Subcutaneous abdominal adipose tissue (tissue), 5 donors: ENCODE results near the gene RTL3.
"Not testable (repeated sequence)": the region's sequence is repeated elsewhere in the genome, so short reads cannot be mapped to it uniquely, and the experiment has no call there.

ENCODE experiments used
- H3K27ac ChIP-seq: one replicate; pipeline ENCODE4 v1.7.0; 2013; ENCODE audit warnings: low read depth, mild to moderate bottlenecking, inconsistent platforms, low read length, moderate library complexity
- H3K27me3 ChIP-seq, 5 donors: one replicate each; pipeline ENCODE4 v1.7.0; 2013; ENCODE audit warnings: low read length in 5 of 5, inconsistent platforms in 1 of 5; ENCODE audit not compliant: control insufficient read depth in 5 of 5, insufficient read depth in 4 of 5
- H3K36me3 ChIP-seq, 5 donors: one replicate each; pipeline ENCODE4 v1.7.0; 2013; ENCODE audit warnings: low read length in 5 of 5; ENCODE audit not compliant: control insufficient read depth in 5 of 5, insufficient read depth in 5 of 5
- H3K4me1 ChIP-seq, 5 donors: one replicate each; pipeline ENCODE4 v1.7.0; 2013; ENCODE audit warnings: low read length in 5 of 5, mild to moderate bottlenecking in 3 of 5, moderate library complexity in 1 of 5; ENCODE audit not compliant: control insufficient read depth in 5 of 5, insufficient read depth in 5 of 5
- H3K4me3 ChIP-seq, 5 donors: one replicate each; pipeline ENCODE4 v1.7.0; 2013; ENCODE audit warnings: low read length in 5 of 5, low read depth in 1 of 5
- H3K9ac ChIP-seq, 5 donors: one replicate each; pipeline ENCODE4 v1.7.0; 2013; ENCODE audit warnings: low read length in 5 of 5, mild to moderate bottlenecking in 4 of 5, moderate library complexity in 3 of 5
- H3K9me3 ChIP-seq, 5 donors: one replicate each; pipeline ENCODE4 v1.7.0; 2013; ENCODE audit warnings: low read length in 5 of 5; ENCODE audit not compliant: control insufficient read depth in 5 of 5
- donor health status: healthy.
- donor health status: healthy.
- donor health status: healthy.
- donor health status: healthy.
- donor health status: healthy.

RTL3 gene

GRCh38 chrX:78659955-78660354, 827 bp upstream of the RTL3 start:
- no peak overlapping the region for H3K9ac ChIP-seq
- H3K27me3 ChIP-seq = peaks cover 0 to 9% (median 7%) of the 10 kb centered on the region in 5 donors
- H3K27ac ChIP-seq = no peak overlapping the region
- H3K9me3 ChIP-seq = no peaks in the 10 kb centered on the region
- H3K4me3 ChIP-seq = no peak overlapping the region
- H3K36me3 ChIP-seq = no peaks in the 10 kb centered on the region
- no peaks in the 10 kb centered on the region for H3K4me1 ChIP-seq

GRCh38 chrX:78658414-78658813, 714 bp downstream of the RTL3 start:
- H3K4me1 ChIP-seq = no peaks in the 10 kb centered on the region
- H3K27ac ChIP-seq = no peak overlapping the region
- H3K27me3 ChIP-seq = peaks cover 0 to 9% (median 7%) of the 10 kb centered on the region in 5 donors
- H3K4me3 ChIP-seq = no peak overlapping the region
- no peak overlapping the region for H3K9ac ChIP-seq
- H3K9me3 ChIP-seq = no peaks in the 10 kb centered on the region
- H3K36me3 ChIP-seq = no peaks in the 10 kb centered on the region

- Histone ChIP-seq H3K9ac (no peak overlapping the region), H3K4me3 (no peak overlapping the region)
These were observed 3.5 kb downstream of the RTL3 start for GRCh38 chrX:78655642-78656041.

GRCh38 chrX:78653118-78653822, 5.9 kb downstream of the RTL3 start:
- Histone ChIP-seq H3K4me1 (no peaks in the 10 kb centered on the region), H3K9ac (no peak overlapping the region), H3K36me3 (no peaks in the 10 kb centered on the region), H3K27ac (no peak overlapping the region), H3K4me3 (no peak overlapping the region), H3K9me3 (peaks cover 0 to 2% (median 0%) of the 10 kb centered on the region in 5 donors), H3K27me3 (peaks cover 0 to 9% (median 3%) of the 10 kb centered on the region in 5 donors)

More at GRCh38 chrX:78655642-78656041, 3.5 kb downstream of the RTL3 start:
- H3K27me3 ChIP-seq = peaks cover 0 to 9% (median 7%) of the 10 kb centered on the region in 5 donors
- H3K36me3 ChIP-seq = no peaks in the 10 kb centered on the region
- H3K9me3 ChIP-seq = no peaks in the 10 kb centered on the region
- H3K4me1 ChIP-seq = no peaks in the 10 kb centered on the region
- H3K27ac ChIP-seq = no peak overlapping the region

GRCh38 chrX:78650906-78651437, 8.2 kb downstream of the RTL3 start:
- Histone ChIP-seq H3K9ac (no peak overlapping the region), H3K4me1 (no peaks in the 10 kb centered on the region), H3K36me3 (no peaks in the 10 kb centered on the region), H3K9me3 (peaks cover 0 to 2% (median 0%) of the 10 kb centered on the region in 5 donors), H3K27ac (no peak overlapping the region), H3K4me3 (no peak overlapping the region), H3K27me3 (peaks cover 0 to 2% (median 0%) of the 10 kb centered on the region in 5 donors)

GRCh38 chrX:78643874-78644273, 15.3 kb downstream of the RTL3 start:
- H3K9ac ChIP-seq = no peak overlapping the region

GRCh38 chrX:78643096-78643495, 16.0 kb downstream of the RTL3 start:
- H3K36me3 ChIP-seq = no peaks in the 10 kb centered on the region
- H3K4me1 ChIP-seq = no peaks in the 10 kb centered on the region
- no peak overlapping the region for H3K9ac ChIP-seq
- H3K27me3 ChIP-seq = peaks cover 0 to 15% (median 6%) of the 10 kb centered on the region in 5 donors
- no peak overlapping the region for H3K27ac ChIP-seq
- peaks cover 0 to 3% (median 2%) of the 10 kb centered on the region in 5 donors for H3K9me3 ChIP-seq
- H3K4me3 ChIP-seq = no peak overlapping the region

More at GRCh38 chrX:78643874-78644273, 15.3 kb downstream of the RTL3 start:
- Histone ChIP-seq H3K4me3 (no peak overlapping the region), H3K27me3 (peaks cover 0 to 15% (median 6%) of the 10 kb centered on the region in 5 donors), H3K27ac (no peak overlapping the region), H3K4me1 (no peaks in the 10 kb centered on the region), H3K9me3 (peaks cover 0 to 3% (median 2%) of the 10 kb centered on the region in 5 donors), H3K36me3 (no peaks in the 10 kb centered on the region)

DNA sequence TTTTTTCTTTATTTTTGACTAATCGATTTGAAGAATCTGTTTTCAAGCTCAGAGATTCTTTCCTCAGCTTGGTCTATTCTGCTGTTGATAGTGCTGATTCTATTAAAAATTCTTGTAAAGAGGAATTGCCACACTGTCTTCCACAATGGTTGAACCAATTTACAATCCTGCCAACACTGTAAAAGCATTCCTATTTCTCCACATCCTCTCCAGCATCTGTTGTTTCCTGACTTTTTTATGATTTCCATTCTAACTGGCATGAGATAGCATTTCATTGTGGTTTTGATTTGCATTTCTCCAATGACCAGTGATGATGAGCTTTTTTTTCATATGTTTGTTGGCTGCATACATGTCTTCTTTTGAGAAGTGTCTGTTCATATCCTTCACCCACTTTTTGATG, 23.0 kb downstream of the RTL3 start:
- not testable (repeated sequence) for H3K36me3 ChIP-seq, H3K4me3 ChIP-seq, H3K27ac ChIP-seq, H3K27me3 ChIP-seq, H3K4me1 ChIP-seq, H3K9ac ChIP-seq
- peaks cover 0 to 12% (median 8%) of the 10 kb centered on the region in 5 donors for H3K9me3 ChIP-seq

DNA sequence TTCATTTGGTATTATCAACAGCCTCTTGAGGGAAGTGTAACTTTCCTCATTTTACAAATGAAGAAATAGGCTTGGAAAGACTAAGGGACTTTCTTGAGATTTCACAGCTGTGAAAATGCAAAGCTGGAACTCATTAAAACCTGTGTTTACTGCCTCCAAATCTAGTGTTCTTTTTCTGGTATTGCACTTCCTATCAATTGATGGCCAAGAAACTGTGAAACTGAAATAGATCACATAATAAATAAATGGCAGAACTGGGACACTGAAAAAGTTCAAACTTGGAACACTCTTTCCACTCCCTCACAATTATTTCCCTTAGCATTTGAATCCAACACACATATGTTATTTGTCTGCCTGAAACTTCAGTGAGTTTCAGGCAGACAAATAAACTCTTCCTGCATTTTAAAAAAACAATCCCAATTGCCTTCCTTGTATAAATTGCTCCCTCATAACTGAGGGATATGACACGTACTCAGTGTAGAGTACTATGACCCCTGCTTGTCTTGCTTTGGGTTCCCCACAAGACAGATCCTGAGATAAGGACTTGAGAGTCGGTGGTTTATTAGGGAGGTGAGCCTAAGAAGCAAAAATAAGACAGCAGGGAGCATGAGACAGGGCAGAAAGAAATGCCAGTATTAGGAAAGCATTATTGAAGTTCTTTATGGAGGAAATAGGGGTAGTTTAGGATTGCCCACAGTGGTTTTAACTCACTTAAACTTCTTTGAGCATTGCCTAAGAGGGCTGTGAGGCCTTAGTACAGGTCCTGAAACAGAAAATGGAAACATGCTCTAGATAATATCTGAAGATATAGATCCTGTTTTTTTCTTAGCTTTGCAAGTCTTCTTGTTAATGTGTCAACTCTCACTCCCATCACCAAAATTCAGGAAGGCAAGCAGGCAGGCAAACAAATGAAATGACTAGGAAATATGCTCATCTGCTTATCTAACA, 33.9 kb downstream of the RTL3 start:
- H3K4me1 ChIP-seq = no peaks in the 10 kb centered on the region
- H3K27me3 ChIP-seq = no peaks in the 10 kb centered on the region
- no peak overlapping the region for H3K4me3 ChIP-seq
- H3K9me3 ChIP-seq = peaks cover 0 to 3% (median 0%) of the 10 kb centered on the region in 5 donors
- no peak overlapping the region for H3K9ac ChIP-seq
- no peaks in the 10 kb centered on the region for H3K36me3 ChIP-seq
- no peak overlapping the region for H3K27ac ChIP-seq
